ENCODE results near the gene TDRD12.
"Not testable (repeated sequence)": the region's sequence is repeated elsewhere in the genome, so short reads cannot be mapped to it uniquely, and the experiment has no call there.

The TDRD12 gene

DNA sequence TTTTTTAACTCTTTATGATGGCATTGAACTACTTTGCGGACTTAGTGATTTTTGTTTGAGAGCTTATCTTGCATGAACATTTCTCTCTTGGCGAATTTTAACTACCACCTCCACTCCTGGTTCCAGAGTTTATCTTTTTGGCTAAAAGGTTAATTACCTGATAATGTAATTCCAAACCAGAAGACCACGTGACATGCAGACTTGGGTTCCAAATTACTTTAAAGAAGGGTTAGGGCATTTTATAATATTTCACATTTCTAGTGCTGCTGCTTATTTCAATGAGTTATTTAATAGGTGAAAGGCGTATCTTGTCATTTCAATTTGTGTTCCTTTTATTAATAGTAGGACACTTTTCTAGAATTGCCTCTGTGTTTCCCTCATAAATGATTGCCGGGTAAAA, 52.0 kb downstream of the TDRD12 start:
- H3K27ac ChIP-seq, result no peak overlapping the region
- TF ChIP-seq, protein P1, sequence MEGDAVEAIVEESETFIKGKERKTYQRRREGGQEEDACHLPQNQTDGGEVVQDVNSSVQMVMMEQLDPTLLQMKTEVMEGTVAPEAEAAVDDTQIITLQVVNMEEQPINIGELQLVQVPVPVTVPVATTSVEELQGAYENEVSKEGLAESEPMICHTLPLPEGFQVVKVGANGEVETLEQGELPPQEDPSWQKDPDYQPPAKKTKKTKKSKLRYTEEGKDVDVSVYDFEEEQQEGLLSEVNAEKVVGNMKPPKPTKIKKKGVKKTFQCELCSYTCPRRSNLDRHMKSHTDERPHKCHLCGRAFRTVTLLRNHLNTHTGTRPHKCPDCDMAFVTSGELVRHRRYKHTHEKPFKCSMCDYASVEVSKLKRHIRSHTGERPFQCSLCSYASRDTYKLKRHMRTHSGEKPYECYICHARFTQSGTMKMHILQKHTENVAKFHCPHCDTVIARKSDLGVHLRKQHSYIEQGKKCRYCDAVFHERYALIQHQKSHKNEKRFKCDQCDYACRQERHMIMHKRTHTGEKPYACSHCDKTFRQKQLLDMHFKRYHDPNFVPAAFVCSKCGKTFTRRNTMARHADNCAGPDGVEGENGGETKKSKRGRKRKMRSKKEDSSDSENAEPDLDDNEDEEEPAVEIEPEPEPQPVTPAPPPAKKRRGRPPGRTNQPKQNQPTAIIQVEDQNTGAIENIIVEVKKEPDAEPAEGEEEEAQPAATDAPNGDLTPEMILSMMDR (conservative IDR thresholded peaks at IDR 0.05), result no peak

DNA sequence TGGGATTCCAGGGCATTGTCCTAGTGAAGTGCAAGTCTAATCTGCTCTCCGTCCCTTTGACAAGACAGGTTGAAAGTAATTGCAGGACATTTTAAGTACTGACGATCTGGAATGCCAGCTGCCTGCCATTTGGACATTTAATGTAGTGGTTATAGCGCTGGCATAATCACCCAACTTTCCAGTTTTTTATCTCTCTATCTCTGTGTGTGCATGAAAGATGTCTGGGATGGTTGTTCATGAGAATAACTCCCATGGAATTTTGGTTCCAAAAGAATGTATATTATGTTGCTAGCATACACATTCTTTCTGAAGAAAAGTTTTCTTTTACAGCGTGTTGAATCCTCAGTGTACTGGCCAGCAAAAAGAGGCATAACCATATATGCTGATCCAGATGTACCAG, 53.6 kb downstream of the TDRD12 start:
- H3K27ac ChIP-seq, result no peak overlapping the region
- TF ChIP-seq, protein P1 (conservative IDR thresholded peaks at IDR 0.05), result no peak

GRCh38 chr19:32779082-32779481, 59.5 kb downstream of the TDRD12 start:
- no peak overlapping the region for H3K27ac ChIP-seq
- TF ChIP-seq, protein P1 (conservative IDR thresholded peaks at IDR 0.05), result no peak

DNA sequence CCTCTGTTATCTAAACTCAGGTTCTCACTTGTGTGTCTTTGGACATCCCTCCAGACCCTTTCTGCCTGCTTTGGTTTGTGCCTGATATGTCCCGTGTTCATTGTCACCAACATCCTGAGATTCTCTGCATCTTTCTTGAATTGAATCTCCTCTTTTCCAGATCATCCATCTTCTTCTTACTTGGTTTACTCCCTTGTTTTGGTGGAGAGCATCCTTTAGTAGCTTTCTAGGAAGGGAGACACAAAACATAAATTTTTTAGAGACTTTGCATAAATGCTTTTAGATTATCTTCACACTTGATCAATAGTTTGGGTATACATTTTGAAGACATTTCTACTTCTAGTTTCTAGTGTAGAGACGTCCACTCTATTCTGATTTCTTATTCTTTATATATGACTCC, 61.7 kb downstream of the TDRD12 start:
- H3K27ac ChIP-seq, result no peak overlapping the region
- TF ChIP-seq, protein P1 (conservative IDR thresholded peaks at IDR 0.05), result no peak

- H3K27ac ChIP-seq, result not testable (repeated sequence)
Measured at GRCh38 chr19:32782089-32782488, 62.5 kb downstream of the TDRD12 start.

GRCh38 chr19:32787161-32787813, 67.7 kb downstream of the TDRD12 start:
- not testable (repeated sequence) for H3K27ac ChIP-seq

- not testable (repeated sequence) for H3K27ac ChIP-seq
Measured at GRCh38 chr19:32787895-32788294, 68.3 kb downstream of the TDRD12 start.

- TF ChIP-seq, protein P1 (conservative IDR thresholded peaks at IDR 0.05), result no peak
- H3K27ac ChIP-seq, result no peak overlapping the region
Measured at GRCh38 chr19:32789429-32789828, 69.9 kb downstream of the TDRD12 start.

DNA sequence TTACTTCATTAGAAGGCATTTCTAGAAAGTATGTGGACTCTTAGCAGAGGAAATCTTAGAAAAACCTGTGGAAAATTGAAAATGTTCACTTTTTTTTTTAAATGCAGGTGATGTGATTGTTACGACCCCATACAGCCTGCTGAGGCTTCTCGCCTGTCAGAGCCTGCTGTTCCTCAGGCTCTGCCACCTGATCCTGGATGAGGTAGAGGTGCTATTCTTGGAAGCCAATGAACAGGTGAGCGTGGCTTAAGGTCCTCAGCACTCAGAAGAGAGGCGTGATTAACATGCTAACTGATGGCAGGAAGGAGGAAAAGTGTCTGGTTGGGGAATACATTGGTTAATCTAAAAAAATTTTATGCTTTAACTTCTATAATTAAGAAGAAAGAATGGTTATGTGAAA, 78.6 kb downstream of the TDRD12 start:
- TF ChIP-seq, protein P1 (conservative IDR thresholded peaks at IDR 0.05), result no peak
- no peak overlapping the region for H3K27ac ChIP-seq

Data from VCaP (cell line).